H1 (cell line): ENCODE results near the gene HNRNPU. TPM values are rescaled to one million over a fixed set of nuclear protein-coding genes. Genes with fewer than 3 reads are reported as not detected.

Experiments
- CTCF ChIA-PET: fragments of 300-600 bp; sonication (Branson Sonifier 250); formaldehyde crosslinking; loops from one replicate; lab custom pipeline; 2021; ENCODE audit not compliant: partially characterized antibody; lab: Charles Lee
- POLR2A ChIA-PET: fragments of 300-600 bp; sonication (Branson Sonifier 250); formaldehyde crosslinking; loops from one replicate; lab custom pipeline; 2021; ENCODE audit warnings: inconsistent platforms; ENCODE audit not compliant: partially characterized antibody; lab: Charles Lee
- DNase-seq, 2 experiments: peaks; one replicate each; pipeline versions ENCODE4 v3.0.0 to v3.0.0-alpha.2; 2010 to 2022; ENCODE audit warnings: low spot score in 2 of 2, low read depth in 1 of 2, mixed read lengths in 1 of 2
- FAIRE-seq: peaks from 2 replicates; lab custom pipeline; 2011; peaks lifted over from hg19 to GRCh38; lab: Jason Lieb, UNC
- H2AFZ ChIP-seq: 2 replicates; pipeline ENCODE4 v1.8.1; 2012; ENCODE audit warnings: low read length, inconsistent platforms
- H2AK5ac ChIP-seq: 2 replicates; pipeline ENCODE4 v1.6.1; 2013; ENCODE audit warnings: low read depth, low read length
- H2BK120ac ChIP-seq: replicated peaks from 2 replicates; pipeline ENCODE3; 2013; ENCODE audit warnings: low read depth, low read length, inconsistent platforms
- H2BK12ac ChIP-seq: 2 replicates; pipeline ENCODE4 v1.6.1; 2013; ENCODE audit warnings: low read depth, low read length
- H2BK15ac ChIP-seq: 2 replicates; pipeline ENCODE4 v1.6.1; 2013; ENCODE audit warnings: low read length
- H2BK20ac ChIP-seq: 2 replicates; pipeline ENCODE4 v1.6.1; 2013; ENCODE audit warnings: low read length
- H2BK5ac ChIP-seq: 2 replicates; pipeline ENCODE4 v1.6.1; 2013; ENCODE audit warnings: low read depth, low read length
- H3K14ac ChIP-seq: 2 replicates; pipeline ENCODE4 v1.6.1; 2013; ENCODE audit warnings: inconsistent platforms; ENCODE audit not compliant: insufficient read length
- H3K18ac ChIP-seq: 2 replicates; pipeline ENCODE4 v1.6.1; 2013; ENCODE audit warnings: low read length; ENCODE audit errors: extremely low read depth
- H3K23ac ChIP-seq: 2 replicates; pipeline ENCODE4 v1.6.1; 2013; ENCODE audit warnings: inconsistent platforms; ENCODE audit not compliant: insufficient read length
- H3K23me2 ChIP-seq: 2 replicates; pipeline ENCODE4 v1.6.1; 2013; ENCODE audit warnings: low read depth, low read length
- H3K27ac ChIP-seq: 2 replicates; pipeline ENCODE4 v1.6.1; 2011; ENCODE audit warnings: low read depth, low read length, inconsistent platforms
- H3K27me3 ChIP-seq, 4 experiments: replicated peaks in 1 of 4; 1 replicate in 1 of 4; 2 replicates in 3 of 4; pipeline versions ENCODE4 v1.6.1 to v1.8.1; 2011 to 2013; ENCODE audit warnings: low read length in 3 of 4, mild to moderate bottlenecking in 3 of 4, inconsistent platforms in 2 of 4, mixed read lengths in 2 of 4, moderate library complexity in 1 of 4; ENCODE audit not compliant: control insufficient read depth in 3 of 4, insufficient read depth in 3 of 4; ENCODE audit errors: extremely low read depth in 1 of 4
- H3K36me3 ChIP-seq, 4 experiments: 2 replicates each; pipeline versions ENCODE4 v1.6.1 to v1.8.1; 2011 to 2013; ENCODE audit warnings: mild to moderate bottlenecking in 4 of 4, low read length in 3 of 4, moderate library complexity in 2 of 4, control low read depth in 1 of 4, inconsistent platforms in 1 of 4; ENCODE audit not compliant: insufficient read depth in 4 of 4, control insufficient read depth in 2 of 4
- H3K4ac ChIP-seq: replicated peaks from 2 replicates; pipeline ENCODE3; 2013; ENCODE audit warnings: low read length, low read depth, mixed read lengths, inconsistent platforms; ENCODE audit not compliant: insufficient read length
- H3K4me1 ChIP-seq, 4 experiments: replicated peaks in 1 of 4; 1 replicate in 1 of 4; 2 replicates in 3 of 4; pipeline versions ENCODE4 v1.6.1 to v1.8.1; 2011 to 2013; ENCODE audit warnings: low read length in 3 of 4, inconsistent platforms in 2 of 4, mixed read lengths in 1 of 4; ENCODE audit not compliant: insufficient read depth in 4 of 4, control insufficient read depth in 3 of 4
- H3K4me2 ChIP-seq, 2 experiments: 2 replicates each; pipeline versions ENCODE4 v1.6.1 to v1.8.1; 2011 to 2013; ENCODE audit warnings: low read depth in 2 of 2, low read length in 2 of 2, control low read depth in 1 of 2, inconsistent platforms in 1 of 2, mild to moderate bottlenecking in 1 of 2; ENCODE audit not compliant: insufficient read depth in 1 of 2
- H3K4me3 ChIP-seq, 4 experiments: fragments of 200-600, 300-600 bp in 1 of 4; sonication (generic), shearing (Covaris generic), sonication (Bioruptor Twin) in 1 of 4; 2 replicates each; pipeline versions ENCODE4 v1.5.1 to v1.8.1; 2011 to 2016; ENCODE audit warnings: low read length in 4 of 4, low read depth in 3 of 4, control low read depth in 2 of 4, inconsistent platforms in 2 of 4, mild to moderate bottlenecking in 2 of 4, mixed read lengths in 1 of 4, moderate library complexity in 1 of 4; ENCODE audit not compliant: insufficient read depth in 2 of 4; ENCODE audit errors: extremely low read depth in 1 of 4
- H3K56ac ChIP-seq: replicated peaks from 2 replicates; pipeline ENCODE3; 2013; ENCODE audit warnings: low read depth, mild to moderate bottlenecking, mixed read lengths, low read length, inconsistent platforms; ENCODE audit not compliant: insufficient read length
- H3K79me1 ChIP-seq: 2 replicates; pipeline ENCODE4 v1.6.1; 2013; ENCODE audit warnings: low read depth, low read length, control low read depth
- H3K79me2 ChIP-seq, 2 experiments: 2 replicates each; pipeline versions ENCODE4 v1.6.1 to v1.8.1; 2012 to 2013; ENCODE audit warnings: low read length in 2 of 2, mild to moderate bottlenecking in 2 of 2, inconsistent platforms in 1 of 2; ENCODE audit not compliant: insufficient read depth in 2 of 2, control insufficient read depth in 1 of 2
- H3K9ac ChIP-seq, 4 experiments: replicated peaks in 1 of 4; 1 replicate in 1 of 4; 2 replicates in 3 of 4; pipeline versions ENCODE4 v1.6.1 to v1.8.1; 2011 to 2013; ENCODE audit warnings: low read depth in 3 of 4, low read length in 3 of 4, control low read depth in 2 of 4, mild to moderate bottlenecking in 2 of 4, moderate library complexity in 2 of 4, inconsistent platforms in 1 of 4; ENCODE audit errors: extremely low read depth in 1 of 4
- H3K9me3 ChIP-seq, 2 experiments: 2 replicates each; pipeline versions ENCODE4 v1.6.1 to v1.8.1; 2012 to 2013; ENCODE audit warnings: mild to moderate bottlenecking in 2 of 2, moderate library complexity in 2 of 2, control low read depth in 1 of 2, inconsistent platforms in 1 of 2, low read depth in 1 of 2, low read length in 1 of 2, mixed read lengths in 1 of 2; ENCODE audit not compliant: insufficient read depth in 2 of 2
- H4K20me1 ChIP-seq, 2 experiments: replicated peaks in 1 of 2; 2 replicates each; pipeline versions ENCODE3 to v1.8.1; 2011 to 2013; ENCODE audit warnings: inconsistent platforms in 2 of 2, low read length in 2 of 2, mild to moderate bottlenecking in 1 of 2; ENCODE audit not compliant: insufficient read depth in 2 of 2, control insufficient read depth in 1 of 2
- H4K5ac ChIP-seq: 2 replicates; pipeline ENCODE4 v1.6.1; 2013; ENCODE audit warnings: low read length, low read depth, mixed read lengths, inconsistent platforms; ENCODE audit not compliant: insufficient read length
- H4K8ac ChIP-seq: 2 replicates; pipeline ENCODE4 v1.8.0; 2013; ENCODE audit warnings: mild to moderate bottlenecking, moderate library complexity, low read length, inconsistent platforms; ENCODE audit not compliant: insufficient read depth; ENCODE audit errors: extremely low read depth
- H4K91ac ChIP-seq: replicated peaks from 2 replicates; pipeline ENCODE3; 2013; ENCODE audit warnings: low read length, mixed read lengths, inconsistent platforms; ENCODE audit not compliant: insufficient read length
- CTBP2 ChIP-seq: IDR thresholded peaks from 2 replicates; pipeline ENCODE4 v1.7.0; 2011; ENCODE audit warnings: borderline replicate concordance, mild to moderate bottlenecking, moderate library complexity, mixed read lengths, low read length; ENCODE audit not compliant: insufficient read depth, insufficient read length
- EGR1 ChIP-seq: IDR thresholded peaks from 2 replicates; pipeline ENCODE4 v1.6.1; 2011; ENCODE audit warnings: low read depth, low read length, borderline replicate concordance
- EZH2 ChIP-seq: fragments of 200-600 bp; sonication (generic); IDR thresholded peaks from 2 replicates; pipeline ENCODE4 v1.7.1; 2012; ENCODE audit warnings: low read depth, mild to moderate bottlenecking, moderate library complexity, low read length, inconsistent platforms; ENCODE audit not compliant: severe bottlenecking
- NANOG ChIP-seq: IDR thresholded peaks from 2 replicates; pipeline ENCODE4 v1.6.1; 2011; ENCODE audit warnings: low read length, low read depth, mild to moderate bottlenecking, inconsistent platforms; ENCODE audit not compliant: insufficient read depth, poor library complexity, severe bottlenecking
- POLR2A ChIP-seq, 2 experiments: IDR thresholded peaks; 1 replicate in 1 of 2; 2 replicates in 1 of 2; pipeline ENCODE4 v1.6.1; 2011; ENCODE audit warnings: low read depth in 2 of 2, low read length in 2 of 2, mild to moderate bottlenecking in 2 of 2; ENCODE audit errors: control extremely low read depth in 1 of 2
- POLR2AphosphoS5 ChIP-seq: IDR thresholded peaks from 2 replicates; pipeline ENCODE4 v1.6.1; 2011; ENCODE audit warnings: low read depth, low read length
- RBBP5 ChIP-seq: IDR thresholded peaks from 2 replicates; pipeline ENCODE4 v1.7.1; 2012; ENCODE audit warnings: low read depth, mild to moderate bottlenecking, inconsistent platforms, low read length, moderate library complexity, borderline replicate concordance
- SIN3A ChIP-seq, 2 experiments: IDR thresholded peaks in 1 of 2; conservative IDR thresholded peaks in 1 of 2; 2 replicates each; pipeline ENCODE4 v1.6.1; 2011 to 2012; ENCODE audit warnings: low read length in 2 of 2, improper control_type of control experiment in 1 of 2, low read depth in 1 of 2, mild to moderate bottlenecking in 1 of 2
- USF2 ChIP-seq: IDR thresholded peaks from 2 replicates; pipeline ENCODE4 v1.6.1; 2011; ENCODE audit warnings: low read length, improper control_type of control experiment
- WGBS, 2 experiments: shearing (Covaris generic) in 1 of 2; methylation state at CpG; one replicate each; pipeline versions ENCODE4 v1.1.6 to v1.1.7; 2013 to 2015; ENCODE audit warnings: low lambda C conversion rate in 2 of 2, mixed read lengths in 2 of 2, inconsistent platforms in 1 of 2, low coverage in 1 of 2, missing lambda C conversion rate in 1 of 2; ENCODE audit not compliant: insufficient replicate concordance in 2 of 2, insufficient coverage in 1 of 2, insufficient read length in 1 of 2; ENCODE audit errors: extremely low coverage in 1 of 2, missing lambda C conversion rate in 1 of 2; 5-methylcytosine and 5-hydroxymethylcytosine counted together
- polyA plus RNA-seq, 7 experiments: library from polyadenylated mRNA; depleted of rRNA in 3 of 7; stranded (reverse) in 5 of 7; unstranded in 2 of 7; fragments of >200 nt in 5 of 7; fragments of 200-250 nt in 2 of 7; gene quantifications; 1 replicate in 5 of 7; 2 replicates in 1 of 7; 4 replicates in 1 of 7; pipeline versions ENCODE4 v1.2.1 to v1.2.3, GENCODE V29; 2011 to 2013; ENCODE audit warnings: missing spikeins in 2 of 7, mixed read lengths in 2 of 7
- total RNA-seq: library from RNA; stranded (reverse); fragmentation: NEBNext Ultra II Directional; extraction: Animal tissue kit (Norgen Biotek cat#: 25700); gene quantifications from 2 replicates; pipeline ENCODE4 v1.2.1, GENCODE V29; 2021

HNRNPU gene
- total and polyA plus RNA-seq, 2 of the 8 experiments (the other 6 are each of a cell fraction or from before 2014, with no cell fraction given), result 95.6 to 606 TPM

GRCh38 chr1:244863491-244864252, 671 bp downstream of the HNRNPU start:
- ChIA-PET POLR2A (interaction anchor here (0.6 to 29.6 kb wide), 25 partner anchors 12 to 306 kb away, joined by 3 to 677 read pairs (median 4); partner anchors contain the start of gene COX20), CTCF (interaction anchor here (1.0 to 2.8 kb wide), 5 partner anchors 28 to 179 kb away, joined by 3 to 12 read pairs (median 3); partner anchors contain the start of gene COX20)
- Histone ChIP-seq H3K18ac (peak overlapping the region; percentile 99), H4K5ac (peak overlapping the region; percentile 95), H3K36me3 (peaks cover 17 to 41% (median 30%) of the 10 kb centered on the region in 4 experiments), H3K27ac (peak overlapping the region; percentile 91), H2AFZ (no peak overlapping the region), H3K79me2 (peaks cover 38 to 57% of the 10 kb centered on the region in 2 experiments), H3K27me3 (no peaks in the 10 kb centered on the region), H3K4me2 (peak overlapping the region; percentile 46 to 92), H2BK5ac (peak overlapping the region; percentile 98), H3K14ac (peak overlapping the region; percentile 95), H4K8ac (peak overlapping the region; percentile 99; the same call in 1 of the 2 replicates), H2BK15ac (no peak overlapping the region), H2BK12ac (0 out of 2 replicates have a peak overlapping the region, but pooled peaks have one; percentile 60), H3K23me2 (peaks cover 5% of the 10 kb centered on the region), H3K4ac (peak overlapping the region; percentile 99), H3K4me3 (peak overlapping the region; percentile 90 to 100 (median 98)), H3K9me3 (no peaks in the 10 kb centered on the region), H4K20me1 (peaks cover 28 to 29% of the 10 kb centered on the region in 2 experiments), H3K4me1 (peaks cover 0 to 6% (median 3%) of the 10 kb centered on the region in 4 experiments; a peak in 4 of 7 replicates), H2BK120ac (peak overlapping the region; percentile 77), H3K9ac (peak overlapping the region; percentile 99 to 100 (median 100)), H4K91ac (peak overlapping the region; percentile 99), H2AK5ac (peak overlapping the region; percentile 96), H3K79me1 (no peaks in the 10 kb centered on the region), H2BK20ac (no peak overlapping the region), H3K23ac (peak overlapping the region; percentile 15), H3K56ac (peak overlapping the region; percentile 97)
- no peak for FAIRE-seq
- 0% methylated on average over 56 of the region's 92 CpGs; no CpG with 5 or more reads in 1 of the 2 experiments for WGBS, 2 experiments
- no peak for DNase-seq
- TF ChIP-seq RBBP5, result 0 out of 2 replicates have a peak, but pooled peaks have one; percentile 15
- peak in 1 of 2 experiments; percentile 27; a peak in 2 of 3 replicates for TF ChIP-seq POLR2A (IDR thresholded peaks at IDR 0.05; ENCODE audit: control extremely low read depth in 1 of 2, low read depth in 2 of 2, low read length in 2 of 2)
- peak in 1 of 2 experiments; percentile 49; a peak in 2 of 4 replicates for TF ChIP-seq SIN3A (conservative IDR thresholded peaks at IDR 0.05 in 1 of 2, IDR thresholded peaks at IDR 0.05 in 1 of 2; ENCODE audit: low read depth in 1 of 2, low read length in 2 of 2)
- TF ChIP-seq NANOG, result no peak
- no peak for TF ChIP-seq CTBP2
- TF ChIP-seq EGR1, result no peak
- peak; percentile 93 for TF ChIP-seq POLR2AphosphoS5
- TF ChIP-seq USF2, result 0 out of 2 replicates have a peak, but pooled peaks have one; percentile 12
- no peak for TF ChIP-seq EZH2
